GM18499 (cell line): ENCODE results near the gene DMRT1.

Experiments
- ATAC-seq: cut with Tn5 transposase; IDR thresholded peaks from one replicate; pipeline ENCODE4 v1.9.1; 2021; ENCODE audit warnings: moderate number of reproducible peaks; ENCODE audit not compliant: insufficient read depth, unreplicated experiment

Gene DMRT1

GRCh38 chr9:841371-842209 lies at the start of gene DMRT1:
Gene DMRT1, plus strand, starts transcription at chr9:841697. Its CDS starts 142 bp downstream, at chr9:841839.
- no peak for ATAC-seq

- ATAC-seq, result no peak
Observed at GRCh38 chr9:792331-793260, 48.9 kb upstream of the DMRT1 start.

GRCh38 chr9:794386-794785 lies 47.1 kb upstream of the DMRT1 start:
- no peak for ATAC-seq

- no peak for ATAC-seq
Observed at GRCh38 chr9:795869-796268, 45.6 kb upstream of the DMRT1 start.

GRCh38 chr9:800591-801150 lies 40.8 kb upstream of the DMRT1 start:
- ATAC-seq, result no peak

- ATAC-seq, result no peak
Observed at GRCh38 chr9:801399-802071, 40.0 kb upstream of the DMRT1 start.

- no peak for ATAC-seq
Observed at GRCh38 chr9:804026-804425, 37.5 kb upstream of the DMRT1 start.

GRCh38 chr9:805151-805550 lies 36.3 kb upstream of the DMRT1 start:
- ATAC-seq, result no peak

- ATAC-seq, result no peak
Observed at GRCh38 chr9:806285-807156, 35.0 kb upstream of the DMRT1 start.

GRCh38 chr9:811106-811531 lies 30.4 kb upstream of the DMRT1 start:
- ATAC-seq, result no peak

- no peak for ATAC-seq
Observed at GRCh38 chr9:818958-819357, 22.5 kb upstream of the DMRT1 start.

GRCh38 chr9:826500-827280 lies 14.8 kb upstream of the DMRT1 start:
- ATAC-seq, result no peak

- ATAC-seq, result no peak
Observed at GRCh38 chr9:840343-840742, 1.2 kb upstream of the DMRT1 start.

- no peak for ATAC-seq
Observed at GRCh38 chr9:842635-843426, 1.3 kb downstream of the DMRT1 start.

GRCh38 chr9:843427-843785 lies 1.9 kb downstream of the DMRT1 start:
- ATAC-seq, result no peak

GRCh38 chr9:846852-847251 lies 5.4 kb downstream of the DMRT1 start:
- ATAC-seq, result no peak

GRCh38 chr9:847505-847904 lies 6.0 kb downstream of the DMRT1 start:
- ATAC-seq, result no peak

- no peak for ATAC-seq
Observed at GRCh38 chr9:849431-849830, 7.9 kb downstream of the DMRT1 start.
